H9 (cell line): ENCODE data around the gene CA5A. TPM values are rescaled to one million over a fixed set of nuclear protein-coding genes. Genes with fewer than 3 reads are reported as not detected.

ENCODE experiments used
- DNase-seq: peaks from one replicate; pipeline ENCODE4 v3.0.0-alpha.2; 2017
- H2AFZ ChIP-seq: one replicate; pipeline ENCODE4 v1.6.1; 2013; ENCODE audit warnings: mild to moderate bottlenecking, low read length, control low read depth, moderate library complexity
- H2AK5ac ChIP-seq: 2 replicates; pipeline ENCODE4 v1.6.1; 2013; ENCODE audit warnings: low read length, control low read depth, mixed read lengths; ENCODE audit not compliant: insufficient read length
- H2BK120ac ChIP-seq: one replicate; pipeline ENCODE4 v1.6.1; 2013; ENCODE audit warnings: low read depth, mild to moderate bottlenecking, low read length, control low read depth, inconsistent platforms; ENCODE audit not compliant: poor library complexity, severe bottlenecking
- H2BK12ac ChIP-seq: 2 replicates; pipeline ENCODE4 v1.6.1; 2013; ENCODE audit warnings: low read length, control low read depth, mixed read lengths, low read depth; ENCODE audit not compliant: insufficient read length
- H2BK15ac ChIP-seq: 2 replicates; pipeline ENCODE4 v1.6.1; 2013; ENCODE audit warnings: low read depth, low read length, control low read depth
- H2BK20ac ChIP-seq: one replicate; pipeline ENCODE4 v1.6.1; 2013; ENCODE audit warnings: low read depth, mild to moderate bottlenecking, low read length, control low read depth, inconsistent platforms; ENCODE audit not compliant: poor library complexity, severe bottlenecking
- H2BK5ac ChIP-seq: 2 replicates; pipeline ENCODE4 v1.6.1; 2013; ENCODE audit warnings: low read length, control low read depth, mixed read lengths; ENCODE audit not compliant: insufficient read length
- H3K14ac ChIP-seq: 2 replicates; pipeline ENCODE4 v1.6.1; 2013; ENCODE audit warnings: low read length, control low read depth; ENCODE audit not compliant: insufficient read depth
- H3K18ac ChIP-seq: 2 replicates; pipeline ENCODE4 v1.6.1; 2013; ENCODE audit warnings: low read depth, mild to moderate bottlenecking, mixed read lengths, low read length, control low read depth; ENCODE audit not compliant: insufficient read length
- H3K23ac ChIP-seq: 2 replicates; pipeline ENCODE4 v1.6.1; 2013; ENCODE audit warnings: low read length, control low read depth, mixed read lengths, low read depth; ENCODE audit not compliant: insufficient read length
- H3K23me2 ChIP-seq: 2 replicates; pipeline ENCODE4 v1.6.1; 2013; ENCODE audit warnings: low read depth, mild to moderate bottlenecking, mixed read lengths, low read length, control low read depth; ENCODE audit not compliant: insufficient read length, poor library complexity, severe bottlenecking
- H3K27ac ChIP-seq: 2 replicates; pipeline ENCODE4 v1.5.1; 2013; ENCODE audit warnings: low read length, control low read depth, mixed read lengths, low read depth; ENCODE audit not compliant: insufficient read length
- H3K27me3 ChIP-seq: 2 replicates; pipeline ENCODE4 v1.6.1; 2013; ENCODE audit warnings: low read length, control low read depth, inconsistent platforms; ENCODE audit not compliant: insufficient read depth
- H3K4ac ChIP-seq: 2 replicates; pipeline ENCODE4 v1.6.1; 2013; ENCODE audit warnings: low read depth, mild to moderate bottlenecking, control low read depth, inconsistent platforms, low read length, moderate library complexity
- H3K4me1 ChIP-seq: 2 replicates; pipeline ENCODE4 v1.6.1; 2013; ENCODE audit warnings: low read length, control low read depth, inconsistent platforms; ENCODE audit not compliant: insufficient read depth
- H3K4me2 ChIP-seq: 2 replicates; pipeline ENCODE4 v1.6.1; 2013; ENCODE audit warnings: low read length, control low read depth, mixed read lengths; ENCODE audit not compliant: insufficient read length, insufficient read depth
- H3K56ac ChIP-seq: 2 replicates; pipeline ENCODE4 v1.6.1; 2013; ENCODE audit warnings: low read depth, mild to moderate bottlenecking, mixed read lengths, low read length, control low read depth; ENCODE audit not compliant: insufficient read length
- H3K79me1 ChIP-seq: 2 replicates; pipeline ENCODE4 v1.6.1; 2013; ENCODE audit warnings: low read depth, mild to moderate bottlenecking, moderate library complexity, low read length, control low read depth, inconsistent platforms; ENCODE audit not compliant: insufficient read depth, poor library complexity, severe bottlenecking
- H3K79me2 ChIP-seq: 2 replicates; pipeline ENCODE4 v1.6.1; 2013; ENCODE audit warnings: low read length, control low read depth, inconsistent platforms; ENCODE audit not compliant: insufficient read depth
- H3K9ac ChIP-seq: 2 replicates; pipeline ENCODE4 v1.6.1; 2013; ENCODE audit warnings: low read length, control low read depth, mixed read lengths; ENCODE audit not compliant: insufficient read length; ENCODE audit errors: extremely low read depth
- H3K9me3 ChIP-seq: one replicate; pipeline ENCODE4 v1.6.1; 2013; ENCODE audit warnings: low read depth, low read length, inconsistent platforms; ENCODE audit not compliant: control insufficient read depth
- H3T11ph ChIP-seq: one replicate; pipeline ENCODE4 v1.6.1; 2013; ENCODE audit warnings: mild to moderate bottlenecking, low read length, control low read depth, inconsistent platforms
- H4K20me1 ChIP-seq: one replicate; pipeline ENCODE4 v1.6.1; 2013; ENCODE audit not compliant: control insufficient read depth, insufficient read length, insufficient read depth
- H4K5ac ChIP-seq: 2 replicates; pipeline ENCODE4 v1.6.1; 2013; ENCODE audit warnings: low read depth, mild to moderate bottlenecking, mixed read lengths, low read length, control low read depth; ENCODE audit not compliant: insufficient read length
- H4K8ac ChIP-seq: replicated peaks from 2 replicates; pipeline ENCODE4 v1.6.1; 2013; ENCODE audit warnings: low read length, control low read depth, mixed read lengths, low read depth; ENCODE audit not compliant: insufficient read length
- H4K91ac ChIP-seq: 2 replicates; pipeline ENCODE4 v1.6.1; 2013; ENCODE audit warnings: low read depth, mild to moderate bottlenecking, moderate library complexity, mixed read lengths, low read length, control low read depth; ENCODE audit not compliant: insufficient read length
- H3K27ac Mint-ChIP-seq, 3 experiments: 2 replicates in 2 of 3; 3 replicates in 1 of 3; pipeline ENCODE4 v1.8.0; 2020 to 2021; ENCODE audit warnings: mixed read lengths in 3 of 3, mild to moderate bottlenecking in 1 of 3, moderate library complexity in 1 of 3
- H3K27me3 Mint-ChIP-seq: 2 replicates; pipeline ENCODE4 v1.8.0; 2021; ENCODE audit warnings: low read depth, mild to moderate bottlenecking, moderate library complexity, mixed read lengths
- H3K36me3 Mint-ChIP-seq, 3 experiments: 2 replicates in 2 of 3; 3 replicates in 1 of 3; pipeline ENCODE4 v1.8.0; 2020 to 2021; ENCODE audit warnings: low read depth in 3 of 3, mixed read lengths in 3 of 3; ENCODE audit not compliant: insufficient read depth in 1 of 3
- H3K4me1 Mint-ChIP-seq, 2 experiments: 2 replicates each; pipeline ENCODE4 v1.8.0; 2020; ENCODE audit warnings: mixed read lengths in 2 of 2
- H3K4me3 Mint-ChIP-seq, 2 experiments: 2 replicates in 1 of 2; 3 replicates in 1 of 2; pipeline ENCODE4 v1.8.0; 2020 to 2021; ENCODE audit warnings: mild to moderate bottlenecking in 2 of 2, mixed read lengths in 2 of 2, moderate library complexity in 1 of 2
- H3K9me3 Mint-ChIP-seq, 2 experiments: 2 replicates in 1 of 2; 3 replicates in 1 of 2; pipeline ENCODE4 v1.8.0; 2020; ENCODE audit warnings: mild to moderate bottlenecking in 2 of 2, mixed read lengths in 2 of 2, moderate library complexity in 1 of 2
- CTCF ChIP-seq: fragments of 200-600 bp; sonication (generic); conservative IDR thresholded peaks from 3 replicates; pipeline ENCODE4 v1.8.0; 2021; ENCODE audit warnings: antibody characterized with exemption, mild to moderate bottlenecking
- WGBS: extraction: QIAGEN DNeasy Blood & Tissue Kit; methylation state at CpG from one replicate; pipeline ENCODE4 v1.1.7; 2013; ENCODE audit warnings: missing lambda C conversion rate, low lambda C conversion rate, mixed read lengths; ENCODE audit not compliant: insufficient read length; ENCODE audit errors: extremely low coverage; 5-methylcytosine and 5-hydroxymethylcytosine counted together
- total RNA-seq: library from RNA; stranded (reverse); gene quantifications from 2 replicates; pipeline ENCODE4 v1.2.1, GENCODE V29; 2021

Gene CA5A
- total RNA-seq, 1 experiment from 2014 or later, result not detected

GRCh38 chr16:87956098-87956364 lies 19.7 kb upstream of the CA5A start:
- H2BK15ac ChIP-seq, result no peak overlapping the region
- no peaks in the 10 kb centered on the region for H3K9me3 ChIP-seq
- H3K9me3 Mint-ChIP-seq, result no peaks in the 10 kb centered on the region
- H3K27me3 ChIP-seq, result no peaks in the 10 kb centered on the region
- peaks cover 20% of the 10 kb centered on the region; the same call in 1 of the 2 replicates for H3K79me2 ChIP-seq
- no peak overlapping the region for H3K4me3 Mint-ChIP-seq
- H3K14ac ChIP-seq, result no peak overlapping the region
- peaks cover 44 to 46% of the 10 kb centered on the region in 2 experiments for H3K4me1 Mint-ChIP-seq
- H3K36me3 Mint-ChIP-seq, result peaks cover 14 to 38% (median 30%) of the 10 kb centered on the region in 3 experiments
- WGBS, result no CpG with 5 or more reads among the region's 3 CpGs
- H2AFZ ChIP-seq, result no peak overlapping the region
- no peaks in the 10 kb centered on the region for H3K4me1 ChIP-seq
- H3T11ph ChIP-seq, result no peak overlapping the region
- no peak overlapping the region for H4K8ac ChIP-seq
- H4K91ac ChIP-seq, result no peak overlapping the region
- H3K27me3 Mint-ChIP-seq, result no peaks in the 10 kb centered on the region; the same call in none of the 2 replicates
- H3K56ac ChIP-seq, result no peak overlapping the region
- no peak overlapping the region for H2BK5ac ChIP-seq
- no peak overlapping the region for H3K4me2 ChIP-seq
- H3K23me2 ChIP-seq, result peaks cover 7% of the 10 kb centered on the region
- no peak overlapping the region for H3K9ac ChIP-seq
- H3K79me1 ChIP-seq, result peaks cover 13% of the 10 kb centered on the region
- no peak overlapping the region for H2BK12ac ChIP-seq
- no peaks in the 10 kb centered on the region for H4K20me1 ChIP-seq
- H3K27ac Mint-ChIP-seq, result peak overlapping the region; percentile 74 to 85 (median 83); a peak in 6 of 7 replicates
- no peak overlapping the region for H4K5ac ChIP-seq
- H2BK20ac ChIP-seq, result no peak overlapping the region
- H2AK5ac ChIP-seq, result no peak overlapping the region
- no peak overlapping the region for H3K18ac ChIP-seq
- H2BK120ac ChIP-seq, result no peak overlapping the region
- TF ChIP-seq CTCF, result no peak
- H3K23ac ChIP-seq, result no peak overlapping the region
- no peak overlapping the region for H3K27ac ChIP-seq
- H3K4ac ChIP-seq, result no peak overlapping the region
- no peak for DNase-seq
